ENCODE measurements around the gene CRIP1.

The CRIP1 gene

DNA sequence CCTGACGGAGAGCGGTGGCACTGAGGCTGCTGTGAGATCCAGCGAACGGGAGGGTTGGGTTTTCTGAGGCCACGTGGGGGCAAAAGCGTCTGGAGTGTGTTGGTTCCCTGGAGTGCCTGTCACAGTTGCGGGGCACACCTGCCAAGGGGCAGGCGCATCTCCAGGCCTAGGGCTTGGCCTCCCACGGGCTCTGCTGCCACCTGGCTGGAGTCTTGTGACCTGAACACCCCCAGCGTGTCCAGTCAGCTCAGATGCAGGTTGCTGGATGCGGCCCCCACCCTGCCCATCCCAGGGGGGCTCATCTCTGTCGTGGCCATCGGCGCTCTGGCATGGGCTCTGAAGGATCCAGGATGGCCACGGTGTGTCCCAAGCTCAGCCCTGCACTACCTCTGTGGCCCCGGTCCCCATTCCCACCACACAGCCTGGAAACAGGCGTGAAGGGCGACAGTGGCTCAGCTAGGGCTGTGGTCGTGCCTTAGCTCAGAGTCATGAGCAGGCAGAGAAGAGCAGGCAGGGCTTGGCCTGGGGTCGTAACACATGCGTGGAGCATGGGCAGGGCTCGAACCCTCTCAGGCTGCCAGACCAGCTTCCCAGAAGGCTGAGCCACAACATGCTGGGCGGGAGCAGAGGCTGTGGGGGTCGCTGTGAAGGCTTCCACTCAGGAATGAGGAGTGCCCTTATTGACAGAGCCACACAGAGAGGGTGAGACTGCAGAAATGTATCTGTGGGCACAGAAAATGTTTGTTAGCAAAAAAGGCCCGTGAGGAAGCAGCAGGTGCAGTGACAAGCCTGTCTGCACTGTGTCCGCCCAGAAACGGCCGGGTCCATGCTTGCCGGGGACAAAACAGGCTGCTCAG lies 35.6 kb upstream of the CRIP1 start:
- no peak for DNase-seq (ENCODE audit: low read depth in 2 of 2)

DNA sequence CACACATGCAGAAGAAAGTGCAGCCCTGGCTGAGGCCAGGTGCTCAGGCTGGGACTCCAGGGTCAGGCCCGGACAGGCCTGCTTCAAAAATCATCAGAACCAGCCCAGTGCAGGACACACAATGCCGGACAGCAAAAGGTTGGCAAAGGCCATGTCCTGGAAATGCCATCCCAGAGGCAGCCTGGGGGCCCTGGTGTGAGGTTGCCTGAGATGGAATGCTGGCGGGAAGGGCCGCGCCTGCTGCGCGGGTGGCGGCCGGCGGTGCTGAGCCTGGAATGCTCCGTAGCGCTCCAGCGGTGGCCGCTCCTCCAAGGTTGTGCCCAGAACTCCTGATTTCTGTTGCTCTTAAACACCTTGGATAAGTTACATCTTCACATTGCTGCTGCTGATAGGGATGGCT lies 33.7 kb upstream of the CRIP1 start:
- DNase-seq (ENCODE audit: low read depth in 2 of 2): no peak

DNA sequence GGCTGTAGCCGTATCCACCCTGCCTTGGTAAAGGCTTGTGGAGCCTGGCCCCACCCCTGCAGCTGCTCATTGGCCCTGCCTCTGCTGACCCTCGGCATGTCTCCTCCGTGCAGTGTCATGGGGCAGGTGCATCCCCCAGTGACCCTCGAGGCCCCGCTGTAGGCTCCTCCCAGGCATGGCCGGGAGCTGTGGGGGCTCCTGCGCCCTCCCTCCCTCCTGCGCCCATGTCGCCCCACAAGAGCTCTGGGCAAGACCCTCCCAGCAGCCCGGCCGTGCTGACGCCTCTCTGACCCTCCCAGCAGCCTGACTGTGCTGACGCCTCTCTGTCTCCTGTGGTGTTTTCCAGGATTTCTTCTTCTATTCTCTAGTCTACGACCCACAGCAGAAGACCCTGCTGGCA lies 32.8 kb upstream of the CRIP1 start:
- DNase-seq (ENCODE audit: low read depth in 2 of 2): no peak

DNA sequence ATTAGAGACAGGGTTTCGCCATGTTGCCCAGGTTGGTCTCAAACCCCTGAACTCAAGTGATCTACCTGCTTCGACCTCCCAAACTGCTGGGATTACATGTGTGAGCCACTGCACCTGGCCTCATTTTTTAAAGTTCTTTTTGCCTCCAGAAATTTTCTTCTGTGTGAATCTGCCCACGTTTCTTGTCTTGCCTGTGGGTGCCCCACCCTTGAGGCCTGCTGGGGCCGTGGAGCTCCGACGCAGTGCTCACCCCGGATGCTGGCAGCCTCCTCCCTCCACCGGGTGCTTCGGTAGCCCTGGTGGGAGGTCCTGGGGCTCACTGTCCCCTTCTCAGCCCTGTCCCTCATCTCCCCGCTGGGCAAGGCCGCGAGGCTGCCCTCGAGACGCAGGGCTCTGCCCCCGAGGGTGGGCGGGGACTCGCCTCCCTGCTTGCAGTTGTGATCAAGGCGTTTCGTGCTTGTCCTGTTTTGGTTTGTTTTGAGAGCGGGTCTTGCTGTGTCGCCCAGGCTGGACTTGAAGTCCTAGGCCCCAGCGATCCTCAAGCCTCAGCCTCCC lies 31.5 kb upstream of the CRIP1 start:
- DNase-seq (ENCODE audit: low read depth in 2 of 2): no peak

DNA sequence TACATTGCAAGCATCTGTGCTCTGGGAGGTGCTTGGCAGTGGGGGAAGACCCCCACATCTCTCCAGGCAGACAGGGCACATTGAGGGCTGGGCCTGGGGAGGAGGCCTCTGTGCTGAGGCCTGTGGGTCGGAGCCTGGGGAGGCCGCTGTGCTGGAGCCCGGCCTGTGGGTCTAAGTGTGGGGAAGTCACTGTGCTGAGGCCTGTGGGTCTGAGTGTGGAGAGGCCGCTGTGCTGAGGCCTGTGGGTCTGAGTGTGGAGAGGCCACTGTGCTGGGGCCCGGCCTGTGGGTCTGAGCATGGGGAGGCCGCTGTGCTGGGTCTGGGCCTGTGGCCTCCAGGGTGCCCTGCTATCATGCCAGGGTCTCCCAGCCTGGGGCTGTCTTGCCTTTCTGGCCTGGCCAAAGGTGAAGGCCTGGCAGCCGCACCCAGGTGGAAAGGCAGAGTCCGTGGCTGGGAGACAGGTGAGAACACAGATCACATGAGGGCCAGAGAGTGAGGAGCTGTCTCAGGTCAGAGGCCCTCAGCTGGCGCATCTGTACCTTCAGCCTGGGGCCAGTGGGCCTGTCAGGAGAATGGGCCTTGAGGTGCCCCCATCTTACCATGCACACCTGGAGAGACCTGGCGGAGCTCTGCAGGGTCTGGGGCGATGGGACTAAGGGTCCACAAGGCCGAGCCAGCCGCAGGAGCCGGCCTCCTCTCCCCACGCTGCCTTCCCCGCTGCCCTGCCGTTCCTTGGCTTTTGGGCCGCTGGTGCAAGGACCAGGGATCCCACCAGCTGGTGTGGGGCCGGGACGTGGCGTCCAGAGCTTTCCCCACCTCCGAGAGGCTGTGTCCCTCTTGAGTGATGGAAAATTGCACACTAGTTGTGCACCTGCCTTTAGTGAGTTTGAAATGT lies 30.7 kb upstream of the CRIP1 start:
- no peak for DNase-seq (ENCODE audit: low read depth in 2 of 2)

DNA sequence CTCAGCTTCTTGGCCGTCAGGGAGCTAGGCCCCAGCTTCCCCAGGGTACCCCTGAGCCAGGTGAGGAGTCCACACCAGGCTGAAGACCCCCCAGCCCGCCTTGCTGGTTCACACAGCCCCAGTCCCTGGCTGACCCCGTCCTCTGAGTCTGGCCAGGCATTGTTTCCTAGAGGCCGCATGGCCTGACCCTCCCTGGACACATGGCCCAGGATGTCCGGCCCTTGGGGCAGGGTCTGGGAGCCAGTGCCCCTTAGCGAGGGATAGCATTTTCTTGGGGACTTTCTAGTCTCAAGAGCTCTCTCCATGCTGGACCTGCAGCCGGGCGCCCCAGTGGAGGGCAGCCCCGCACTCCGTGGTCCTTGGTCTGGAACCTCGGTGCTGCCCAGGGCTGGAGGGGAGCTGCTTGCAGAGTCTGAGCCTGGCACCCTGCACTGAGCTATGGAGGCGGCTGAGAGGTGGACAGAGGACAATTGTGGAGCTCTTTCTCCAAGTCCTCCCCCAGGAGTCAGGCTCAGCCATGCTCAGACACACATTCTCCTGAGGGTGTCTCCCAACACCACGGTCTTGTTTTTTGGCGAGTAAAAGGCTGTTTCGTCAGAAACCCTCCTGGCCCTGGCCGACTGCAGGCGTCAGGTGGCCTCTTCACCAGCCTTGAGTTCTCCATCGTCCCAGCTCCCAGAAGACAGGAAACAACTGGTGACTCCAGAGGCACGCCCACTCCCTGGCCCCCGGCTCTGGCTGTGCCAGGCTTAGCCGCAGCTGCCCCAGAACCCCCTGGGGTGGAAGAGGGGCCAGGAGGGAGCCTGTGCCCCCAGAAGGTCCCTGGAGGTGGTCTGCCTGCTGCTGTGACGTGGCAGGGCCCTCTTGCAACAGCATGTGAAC lies 29.7 kb upstream of the CRIP1 start:
- no peak for DNase-seq (ENCODE audit: low read depth in 2 of 2)

DNA sequence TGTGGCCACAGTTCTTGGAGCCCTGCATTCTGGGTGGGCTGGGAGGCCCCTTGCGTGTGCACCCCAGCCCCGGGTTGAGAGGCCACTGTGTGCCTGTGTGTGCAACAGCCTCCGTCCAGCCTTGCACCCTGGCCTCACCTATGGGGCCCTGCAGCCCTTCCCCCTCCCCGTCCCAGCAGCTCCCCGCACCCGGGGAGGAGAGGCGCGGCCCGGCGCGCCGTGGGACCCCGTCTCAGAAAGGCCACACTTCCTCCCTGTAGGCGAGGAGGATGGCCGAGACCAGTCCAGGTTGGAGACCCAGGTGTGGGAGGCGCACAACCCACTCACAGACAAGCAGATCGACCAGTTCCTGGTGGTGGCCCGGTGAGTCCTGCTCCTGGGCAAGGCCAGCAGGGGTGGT lies 28.7 kb upstream of the CRIP1 start:
- DNase-seq (ENCODE audit: low read depth in 2 of 2): no peak

DNA sequence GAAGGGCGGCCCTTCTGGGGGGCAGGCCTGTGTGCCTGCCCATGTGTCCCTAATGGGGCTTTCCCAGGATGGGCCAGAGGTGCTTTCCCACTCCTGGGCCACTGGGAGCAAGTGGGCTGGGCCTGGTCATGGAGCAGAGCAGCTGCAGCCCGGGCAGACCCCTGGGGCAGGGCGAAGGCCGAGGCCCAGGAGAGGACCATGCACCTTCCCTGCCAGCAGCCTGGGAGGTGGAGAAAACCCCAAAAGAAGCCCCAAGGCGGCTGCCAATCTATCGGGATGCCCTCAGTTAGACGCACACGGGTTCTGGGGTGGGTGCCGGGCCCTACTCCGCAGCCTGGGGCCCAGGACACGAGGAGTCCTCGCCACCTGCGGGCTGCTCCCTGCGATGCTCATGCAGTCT lies 28.1 kb upstream of the CRIP1 start:
- DNase-seq (ENCODE audit: low read depth in 2 of 2): no peak

DNA sequence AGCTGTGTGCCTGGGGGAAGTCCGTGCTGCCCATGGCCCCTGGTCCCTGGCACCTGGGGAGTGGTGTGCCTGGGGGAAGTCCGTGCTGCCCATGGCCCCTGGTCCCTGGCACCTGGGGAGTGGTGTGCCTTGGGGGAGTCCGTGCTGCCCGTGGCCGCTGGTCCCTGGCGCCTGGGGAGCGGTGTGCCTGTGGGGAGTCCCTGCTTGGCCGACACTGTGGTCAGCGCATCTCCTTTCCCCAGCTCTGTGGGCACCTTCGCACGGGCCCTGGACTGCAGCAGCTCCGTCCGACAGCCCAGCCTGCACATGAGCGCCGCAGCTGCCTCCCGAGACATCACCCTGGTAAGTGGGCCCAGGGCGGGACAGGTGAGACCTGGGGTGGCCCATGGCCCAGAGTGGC lies 26.6 kb upstream of the CRIP1 start:
- no peak for DNase-seq (ENCODE audit: low read depth in 2 of 2)

DNA sequence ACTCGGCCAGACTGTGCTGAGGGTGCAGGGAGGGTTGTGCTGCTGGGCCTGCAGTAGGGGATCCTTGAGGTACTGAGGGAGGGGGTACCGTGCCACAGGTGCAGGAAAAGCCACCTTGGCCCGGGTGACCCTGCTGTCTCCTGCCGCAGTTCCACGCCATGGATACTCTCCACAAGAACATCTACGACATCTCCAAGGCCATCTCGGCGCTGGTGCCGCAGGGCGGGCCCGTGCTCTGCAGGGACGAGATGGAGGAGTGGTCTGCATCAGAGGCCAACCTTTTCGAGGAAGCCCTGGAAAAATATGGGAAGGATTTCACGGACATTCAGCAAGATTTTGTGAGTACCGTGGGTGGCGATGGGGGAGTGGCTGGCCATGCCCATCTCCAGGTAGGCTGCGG lies 26.1 kb upstream of the CRIP1 start:
- no peak for DNase-seq (ENCODE audit: low read depth in 2 of 2)

DNA sequence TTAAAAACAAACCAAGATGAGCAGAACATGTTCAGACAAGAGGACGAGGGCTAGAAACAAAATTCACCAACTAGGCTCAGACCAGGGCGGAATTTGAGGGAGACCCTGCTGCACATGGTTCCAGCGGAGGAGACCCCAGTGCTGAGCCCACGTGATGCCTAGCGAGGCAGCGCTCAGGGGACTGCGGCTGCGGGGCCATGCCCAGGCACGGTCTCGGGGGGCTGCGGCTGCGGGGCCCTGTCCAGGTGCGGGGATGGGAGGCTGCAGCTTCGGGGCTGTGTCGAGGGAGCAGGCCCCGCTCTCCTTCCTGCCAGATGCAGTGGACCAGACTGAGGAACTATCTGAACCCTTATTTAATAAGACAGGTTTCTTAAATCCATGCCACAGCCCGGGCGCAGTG lies 24.8 kb upstream of the CRIP1 start:
- DNase-seq (ENCODE audit: low read depth in 2 of 2): no peak

DNA sequence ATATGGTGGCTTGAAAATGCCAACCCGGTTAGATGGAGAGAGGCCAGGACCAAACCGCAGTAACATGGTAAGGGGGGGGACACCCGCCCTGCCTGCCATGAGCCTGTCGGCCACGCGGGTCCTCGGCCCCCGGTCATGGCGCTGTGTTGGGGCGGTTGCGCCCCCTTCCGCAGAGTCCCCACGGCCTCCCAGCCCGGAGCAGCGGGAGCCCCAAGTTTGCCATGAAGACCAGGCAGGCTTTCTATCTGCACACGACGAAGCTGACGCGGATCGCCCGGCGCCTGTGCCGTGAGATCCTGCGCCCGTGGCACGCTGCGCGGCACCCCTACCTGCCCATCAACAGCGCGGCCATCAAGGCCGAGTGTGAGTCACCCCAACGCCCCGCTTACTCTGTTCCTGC lies 22.2 kb upstream of the CRIP1 start:
- no peak for DNase-seq (ENCODE audit: low read depth in 2 of 2)

DNA sequence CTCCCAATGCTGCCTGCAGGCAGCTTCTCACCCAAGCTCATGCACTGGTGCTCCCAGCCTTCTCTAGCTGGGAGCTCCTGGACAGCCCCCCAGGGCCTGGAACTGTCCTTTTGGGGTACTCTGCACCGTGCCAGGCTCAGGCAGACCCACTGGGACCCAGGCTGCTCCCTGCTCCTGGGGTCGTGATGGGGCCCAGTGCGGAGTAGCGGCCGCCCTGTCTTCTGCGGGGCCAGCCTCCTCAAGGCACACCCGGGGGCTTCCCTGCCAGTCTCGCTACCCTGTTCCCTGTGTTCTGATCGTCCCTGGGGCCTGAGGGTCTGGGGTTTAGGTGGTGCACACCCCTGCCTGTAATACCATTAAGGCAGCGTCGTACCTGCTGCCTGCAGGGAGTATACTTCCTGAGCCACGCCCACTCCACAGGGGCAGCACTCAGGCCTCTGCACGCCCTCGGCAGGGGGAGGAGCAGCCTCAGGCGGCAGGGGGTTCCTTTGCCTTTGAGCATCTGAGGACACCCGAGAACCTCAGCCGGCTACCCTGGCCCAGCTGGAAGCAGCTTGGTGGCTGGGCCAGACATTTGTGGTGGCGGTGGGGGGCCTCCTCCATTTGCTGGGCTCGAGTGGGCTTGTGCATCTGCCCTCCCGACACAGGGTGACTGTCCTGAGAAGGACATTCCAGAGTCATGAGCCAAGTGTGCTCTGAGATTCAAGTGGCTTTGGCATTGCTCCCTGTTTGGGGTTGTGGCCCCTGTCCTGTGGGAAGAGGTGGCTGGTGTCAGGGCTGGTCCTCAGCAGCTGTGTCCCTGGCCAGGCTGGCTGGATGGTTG lies 21.3 kb upstream of the CRIP1 start:
- DNase-seq (ENCODE audit: low read depth in 2 of 2): no peak

DNA sequence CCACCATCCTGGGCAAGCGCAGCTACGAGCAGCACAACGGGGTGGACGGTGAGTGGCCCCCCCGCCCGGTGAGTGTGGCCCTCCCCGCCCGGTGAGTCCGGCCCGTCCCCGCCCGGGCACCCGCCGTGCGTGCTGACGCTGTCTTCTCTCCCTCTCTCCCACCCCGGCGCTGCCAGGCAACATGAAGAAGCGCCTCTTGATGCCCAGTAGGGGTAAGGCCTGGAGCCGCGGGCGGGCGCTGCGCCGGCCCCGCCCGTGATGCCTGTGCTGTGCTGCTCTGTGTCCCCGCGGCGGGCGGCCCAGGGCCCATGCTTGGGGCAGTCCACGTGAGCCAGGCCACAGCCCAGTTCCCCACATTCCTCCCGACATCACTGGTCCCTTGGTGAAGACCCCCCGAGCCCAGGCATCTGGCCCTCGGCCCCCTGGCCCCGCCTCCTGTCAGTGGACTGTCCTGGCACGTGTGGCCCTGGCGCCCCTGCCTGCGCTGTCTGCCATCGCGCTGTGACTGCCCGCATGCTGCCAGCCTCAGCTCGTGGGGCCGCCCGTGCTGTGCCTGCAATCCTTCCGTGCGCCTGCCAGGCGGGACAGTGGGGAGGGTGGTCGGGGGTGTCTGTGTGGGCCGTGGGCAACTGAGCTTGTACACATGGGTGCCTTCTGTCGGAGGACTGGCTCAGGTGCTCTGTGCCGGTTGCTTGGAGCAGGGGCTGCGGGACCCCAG lies 20.0 kb upstream of the CRIP1 start:
- no peak for DNase-seq (ENCODE audit: low read depth in 2 of 2)

DNA sequence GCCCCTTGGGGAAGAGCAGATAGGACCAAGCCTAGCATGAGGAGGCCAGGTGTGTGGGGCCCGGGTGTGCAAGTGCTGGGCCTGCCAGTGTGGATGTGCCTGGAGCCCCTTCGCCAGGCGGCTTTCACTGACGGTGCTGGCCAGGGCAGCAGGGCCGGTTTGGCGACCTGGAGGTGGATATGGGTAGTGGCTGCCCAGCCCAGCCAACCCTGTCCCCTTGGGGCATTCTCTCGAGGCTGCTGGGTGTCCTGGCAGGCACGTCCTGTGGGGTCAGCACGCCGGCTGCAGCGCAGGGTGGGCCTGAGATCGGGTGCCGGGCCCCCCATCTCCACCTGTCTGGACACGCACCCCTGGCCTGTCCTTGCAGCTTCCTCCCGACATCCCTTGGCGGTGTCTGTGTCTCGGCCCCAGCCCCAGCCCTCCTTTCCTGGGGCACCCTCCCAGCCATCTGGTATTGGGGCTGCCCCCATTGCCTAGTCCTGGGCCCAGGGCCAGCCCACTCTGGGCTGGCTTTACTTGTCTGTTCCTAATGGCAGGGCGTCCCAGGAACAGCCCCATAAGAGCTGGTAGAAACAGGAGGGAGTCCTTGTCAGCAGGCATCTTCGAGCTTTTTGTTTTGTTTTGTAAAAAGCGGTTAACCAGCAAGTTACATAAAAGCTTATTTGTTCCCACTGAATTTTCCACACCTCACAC lies 19.3 kb upstream of the CRIP1 start:
- DNase-seq (ENCODE audit: low read depth in 2 of 2): no peak

DNA sequence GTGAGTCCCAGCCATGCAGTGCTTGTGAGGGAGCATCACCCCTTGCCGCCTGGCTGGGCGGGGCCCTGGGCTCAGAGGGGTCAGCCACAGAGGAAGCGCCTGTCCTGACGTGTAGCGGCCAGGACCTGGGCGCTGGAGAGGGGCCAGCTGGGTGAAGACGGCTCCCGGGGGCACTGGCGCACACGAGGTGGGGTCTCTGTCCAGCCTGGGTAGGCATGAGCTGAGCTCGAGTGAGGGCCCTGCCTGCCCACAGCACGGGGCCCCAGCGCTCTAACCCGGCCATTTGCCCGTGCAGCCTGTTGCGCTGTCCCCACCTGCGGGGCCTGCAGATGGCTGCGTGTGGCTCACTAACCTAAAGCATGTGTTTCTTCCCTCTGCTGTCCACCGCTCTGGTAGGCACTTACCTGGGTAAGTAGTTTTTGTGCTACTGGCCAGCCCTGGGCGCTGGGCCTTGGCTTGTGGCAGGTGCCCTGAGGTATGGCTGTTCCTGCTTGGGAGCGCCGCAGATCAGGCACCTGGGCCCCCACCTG lies 18.7 kb upstream of the CRIP1 start:
- DNase-seq (ENCODE audit: low read depth in 2 of 2): no peak

DNA sequence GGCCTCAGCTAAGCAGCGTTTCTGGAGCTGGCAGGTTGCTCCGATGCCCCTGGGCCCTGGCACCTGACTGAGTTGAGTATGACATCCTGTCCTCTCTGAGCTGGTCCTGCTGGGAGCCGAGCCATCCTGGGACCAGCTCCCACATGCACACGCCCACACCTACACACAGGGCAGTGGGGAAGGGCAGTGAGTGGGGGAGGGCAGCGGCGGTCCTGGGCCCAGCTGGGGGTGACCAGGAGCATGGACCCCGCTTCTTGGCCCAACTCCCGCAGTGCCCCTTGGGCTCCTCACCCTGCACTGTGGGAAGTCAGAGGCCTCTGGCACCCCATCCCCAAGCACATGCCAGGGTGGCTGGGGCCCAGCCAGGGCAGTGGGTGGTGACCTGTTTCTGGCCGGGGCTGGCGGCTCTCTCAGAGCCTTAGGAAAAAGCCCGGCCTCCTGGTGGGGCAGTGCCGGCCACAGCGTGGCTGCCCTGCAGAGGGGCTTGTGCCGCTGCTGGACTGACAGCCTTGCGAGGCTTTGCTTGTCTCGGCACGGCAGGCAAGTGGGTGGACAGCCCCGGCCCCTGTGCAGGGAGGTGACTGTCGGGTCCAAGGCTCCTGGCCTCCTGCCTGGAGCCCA lies 18.0 kb upstream of the CRIP1 start:
- no peak for DNase-seq (ENCODE audit: low read depth in 2 of 2)

DNA sequence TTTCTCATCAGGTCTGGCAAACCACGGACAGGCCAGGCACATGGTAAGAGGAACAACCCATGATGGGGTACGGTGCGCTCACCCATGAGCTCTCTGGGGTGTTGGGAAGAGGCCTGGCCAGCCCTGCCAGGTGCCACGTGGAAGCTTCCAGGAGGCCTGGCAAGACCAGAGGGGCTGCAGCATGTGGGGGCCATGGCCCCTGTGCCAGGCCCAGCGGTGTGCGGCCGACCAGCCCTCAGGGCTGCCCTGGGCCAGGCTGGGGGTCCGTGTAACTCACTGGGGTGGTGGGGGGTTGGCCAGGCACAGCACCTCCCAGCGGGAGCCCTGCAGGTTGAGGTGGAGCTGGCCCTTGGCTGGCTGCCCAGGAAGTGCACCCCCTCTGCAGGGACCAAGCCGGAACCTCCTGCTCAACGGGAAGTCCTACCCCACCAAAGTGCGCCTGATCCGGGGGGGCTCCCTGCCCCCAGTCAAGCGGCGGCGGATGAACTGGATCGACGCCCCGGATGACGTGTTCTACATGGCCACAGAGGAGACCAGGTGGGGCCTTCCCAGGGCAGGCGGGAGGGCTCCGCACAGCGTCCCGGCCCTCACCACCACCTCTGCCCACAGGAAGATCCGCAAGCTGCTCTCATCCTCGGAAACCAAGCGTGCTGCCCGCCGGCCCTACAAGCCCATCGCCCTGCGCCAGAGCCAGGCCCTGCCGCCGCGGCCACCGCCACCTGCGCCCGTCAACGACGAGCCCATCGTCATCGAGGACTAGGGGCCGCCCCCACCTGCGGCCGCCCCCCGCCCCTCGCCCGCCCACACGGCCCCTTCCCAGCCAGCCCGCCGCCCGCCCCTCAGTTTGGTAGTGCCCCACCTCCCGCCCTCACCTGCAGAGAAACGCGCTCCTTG lies 17.0 kb upstream of the CRIP1 start:
- DNase-seq (ENCODE audit: low read depth in 2 of 2): no peak
